HEK293T (cell line): Measurements from ENCODE around the gene LINC00632.
A peak's percentile ranks its signal among the peaks of the same experiment; 100 is the strongest.

Source experiments
- CTCF ChIA-PET: fragments of 350-600 bp; formaldehyde crosslinking; extraction: SDS; loops from one replicate; lab custom pipeline; 2021; ENCODE audit warnings: antibody characterized with exemption, inconsistent platforms; lab: Yijun Ruan, JAX
- POLR2A ChIA-PET: fragments of 350-600 bp; formaldehyde crosslinking; extraction: SDS; loops from one replicate; lab custom pipeline; 2020; ENCODE audit warnings: antibody characterized with exemption, inconsistent platforms; lab: Yijun Ruan, JAX
- DNase-seq: peaks from one replicate; pipeline ENCODE4 v3.0.0; 2012; ENCODE audit warnings: mixed read lengths; ENCODE audit errors: extremely low spot score
- ARNT ChIP-seq: fragments of 450-650 bp; IDR thresholded peaks from 2 replicates; pipeline ENCODE4 v1.6.1; 2017; ENCODE audit warnings: mild to moderate bottlenecking
- BHLHE40 ChIP-seq: fragments of 450-650 bp; IDR thresholded peaks from 2 replicates; pipeline ENCODE4 v1.6.1; 2016; ENCODE audit warnings: mild to moderate bottlenecking, moderate library complexity, borderline replicate concordance
- CTBP1 ChIP-seq: fragments of 450-650 bp; IDR thresholded peaks from 2 replicates; pipeline ENCODE4 v1.6.1; 2016; ENCODE audit warnings: borderline replicate concordance
- ELF4 ChIP-seq: fragments of 450-650 bp; IDR thresholded peaks from 2 replicates; pipeline ENCODE4 v1.6.1; 2017; ENCODE audit warnings: antibody characterized with exemption
- FOXA1 ChIP-seq: fragments of 450-650 bp; IDR thresholded peaks from 2 replicates; pipeline ENCODE4 v1.6.1; 2016; ENCODE audit warnings: mild to moderate bottlenecking
- FOXK2 ChIP-seq: fragments of 450-650 bp; IDR thresholded peaks from 2 replicates; pipeline ENCODE4 v1.6.1; 2016; ENCODE audit warnings: mild to moderate bottlenecking
- FOXM1 ChIP-seq: fragments of 450-650 bp; IDR thresholded peaks from 2 replicates; pipeline ENCODE4 v1.6.1; 2017; ENCODE audit warnings: mild to moderate bottlenecking, borderline replicate concordance
- HDGF ChIP-seq: fragments of 450-650 bp; IDR thresholded peaks from 2 replicates; pipeline ENCODE4 v1.6.1; 2017; ENCODE audit warnings: antibody characterized with exemption, borderline replicate concordance
- L3MBTL2 ChIP-seq: fragments of 450-650 bp; conservative IDR thresholded peaks from 2 replicates; pipeline ENCODE4 v1.6.1; 2016; ENCODE audit warnings: mild to moderate bottlenecking
- LEF1 ChIP-seq: fragments of 450-650 bp; IDR thresholded peaks from 2 replicates; pipeline ENCODE4 v1.6.1; 2017; ENCODE audit warnings: mild to moderate bottlenecking, borderline replicate concordance
- NFRKB ChIP-seq: fragments of 450-650 bp; IDR thresholded peaks from 2 replicates; pipeline ENCODE4 v1.6.1; 2016; ENCODE audit warnings: mild to moderate bottlenecking, moderate library complexity
- PKNOX1 ChIP-seq: fragments of 450-650 bp; IDR thresholded peaks from 2 replicates; pipeline ENCODE4 v1.6.1; 2016
- SP1 ChIP-seq: fragments of 450-650 bp; IDR thresholded peaks from 2 replicates; pipeline ENCODE4 v1.6.1; 2017
- SUZ12 ChIP-seq: fragments of 450-650 bp; IDR thresholded peaks from 2 replicates; pipeline ENCODE4 v1.6.1; 2016; ENCODE audit warnings: mild to moderate bottlenecking
- TARDBP ChIP-seq: fragments of 450-650 bp; IDR thresholded peaks from 2 replicates; pipeline ENCODE4 v1.6.1; 2016
- ZNF384 ChIP-seq: fragments of 450-650 bp; IDR thresholded peaks from 2 replicates; pipeline ENCODE4 v1.6.1; 2016

LINC00632 gene

GRCh38 chrX:140817943-140818342 lies 108.4 kb downstream of the LINC00632 start:
- POLR2A ChIA-PET, result no interaction called here
- TF ChIP-seq LEF1 (no peak), BHLHE40 (no peak), HDGF (no peak), FOXM1 (no peak), TARDBP (no peak), CTBP1 (no peak), FOXK2 (no peak), PKNOX1 (no peak)
- DNase-seq, result peak; percentile 18
- CTCF ChIA-PET, result interaction anchor here (0.8 kb wide), 1 partner anchor 460 kb away, joined by 3 read pairs; no protein-coding TSS in a partner anchor

- POLR2A ChIA-PET, result no interaction called here
- CTCF ChIA-PET, result no interaction called here
- TF ChIP-seq HDGF (no peak), L3MBTL2 (no peak), FOXM1 (no peak), CTBP1 (no peak), PKNOX1 (no peak), SP1 (no peak), SUZ12 (no peak), ZNF384 (no peak), ARNT (no peak), ELF4 (no peak)
- no peak for DNase-seq
Measured at GRCh38 chrX:140821280-140821679, 111.7 kb downstream of the LINC00632 start.

GRCh38 chrX:140822184-140822583 lies 112.6 kb downstream of the LINC00632 start:
- TF ChIP-seq ELF4, result no peak
- TF ChIP-seq FOXM1, result no peak
- TF ChIP-seq NFRKB, result no peak
- DNase-seq, result no peak
- ChIA-PET POLR2A (no interaction called here), CTCF (no interaction called here)

- no peak for DNase-seq
- ChIA-PET CTCF (no interaction called here), POLR2A (no interaction called here)
- no peak for TF ChIP-seq HDGF
- no peak for TF ChIP-seq ZNF384
- TF ChIP-seq NFRKB, result no peak
- no peak for TF ChIP-seq SP1
- TF ChIP-seq TARDBP, result no peak
- TF ChIP-seq LEF1, result no peak
- TF ChIP-seq CTBP1, result no peak
- no peak for TF ChIP-seq L3MBTL2
- no peak for TF ChIP-seq FOXK2
- no peak for TF ChIP-seq ELF4
- TF ChIP-seq SUZ12, result no peak
- TF ChIP-seq ARNT, result no peak
- no peak for TF ChIP-seq FOXM1
- no peak for TF ChIP-seq PKNOX1
- TF ChIP-seq FOXA1, result no peak
- TF ChIP-seq BHLHE40, result no peak
Measured at GRCh38 chrX:140822861-140823260, 113.3 kb downstream of the LINC00632 start.

GRCh38 chrX:140836874-140837273 lies 127.3 kb downstream of the LINC00632 start:
- ChIA-PET POLR2A (no interaction called here), CTCF (no interaction called here)
- no peak for TF ChIP-seq LEF1
- no peak for TF ChIP-seq ARNT
- TF ChIP-seq TARDBP, result no peak
- no peak for TF ChIP-seq PKNOX1
- TF ChIP-seq L3MBTL2, result no peak
- no peak for TF ChIP-seq FOXA1
- TF ChIP-seq SP1, result no peak
- TF ChIP-seq NFRKB, result no peak
- no peak for TF ChIP-seq SUZ12
- TF ChIP-seq FOXM1, result no peak
- no peak for TF ChIP-seq BHLHE40
- no peak for TF ChIP-seq FOXK2
- no peak for TF ChIP-seq CTBP1
- no peak for TF ChIP-seq HDGF
- no peak for TF ChIP-seq ELF4
- TF ChIP-seq ZNF384, result no peak

More at GRCh38 chrX:140836874-140837273, 127.3 kb downstream of the LINC00632 start:
- DNase-seq, result no peak
